NCI-H524 (cell line): ENCODE measurements around the gene LCORL.
"Not testable (repeated sequence)": the region's sequence is repeated elsewhere in the genome, so short reads cannot be mapped to it uniquely, and the experiment has no call there.

ENCODE experiments used
- DNase-seq, 2 experiments: peaks; one replicate each; lab custom pipeline; 2025; lab: John Stamatoyannopoulos, UW

Gene LCORL

DNA sequence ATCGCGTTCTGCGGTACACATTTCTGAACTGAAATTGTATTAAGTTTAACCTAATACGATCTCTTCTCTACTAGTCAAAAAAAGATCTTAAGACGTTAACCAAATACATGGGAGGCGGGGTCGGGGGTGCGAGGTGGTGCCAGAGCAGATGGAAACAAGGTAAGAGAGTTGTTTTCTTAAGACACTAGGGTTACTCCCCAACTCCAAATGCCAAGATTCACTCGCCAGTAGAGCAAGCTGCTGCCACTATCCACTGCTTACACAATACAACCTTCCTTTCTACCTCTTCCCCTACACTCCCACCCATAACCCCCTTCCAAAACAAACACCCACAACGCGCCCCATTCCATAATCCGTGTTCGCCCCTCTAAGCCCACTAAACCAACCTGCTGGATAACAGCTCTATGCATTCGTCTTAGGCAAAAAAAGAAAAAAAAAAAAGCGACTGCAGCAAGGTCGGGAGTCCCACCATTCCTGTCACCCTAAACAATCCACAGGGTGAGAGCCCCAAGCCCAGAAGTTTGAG, 1.3 kb downstream of the LCORL start:
- DNase-seq, result peak in 1 of 2 experiments; percentile 70

DNA sequence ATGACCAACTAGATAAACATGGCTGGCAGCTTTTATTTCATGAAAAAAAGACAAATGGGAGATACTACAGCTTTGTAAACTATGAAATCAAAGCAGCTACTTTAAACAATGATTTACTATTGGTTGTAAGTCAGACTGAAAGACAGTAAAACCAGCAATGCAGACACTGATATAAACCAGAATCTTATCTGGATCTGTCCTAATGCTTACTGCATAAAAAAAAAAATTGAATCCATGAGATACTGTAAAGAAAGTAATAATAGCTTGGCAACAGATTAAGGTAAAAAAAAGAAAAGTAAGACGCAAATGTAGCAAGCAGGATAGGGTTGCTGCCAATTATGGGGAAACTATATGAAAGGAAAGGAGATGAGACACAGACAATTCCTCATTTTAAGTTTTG, 7.3 kb downstream of the LCORL start:
- DNase-seq, result no peak

DNA sequence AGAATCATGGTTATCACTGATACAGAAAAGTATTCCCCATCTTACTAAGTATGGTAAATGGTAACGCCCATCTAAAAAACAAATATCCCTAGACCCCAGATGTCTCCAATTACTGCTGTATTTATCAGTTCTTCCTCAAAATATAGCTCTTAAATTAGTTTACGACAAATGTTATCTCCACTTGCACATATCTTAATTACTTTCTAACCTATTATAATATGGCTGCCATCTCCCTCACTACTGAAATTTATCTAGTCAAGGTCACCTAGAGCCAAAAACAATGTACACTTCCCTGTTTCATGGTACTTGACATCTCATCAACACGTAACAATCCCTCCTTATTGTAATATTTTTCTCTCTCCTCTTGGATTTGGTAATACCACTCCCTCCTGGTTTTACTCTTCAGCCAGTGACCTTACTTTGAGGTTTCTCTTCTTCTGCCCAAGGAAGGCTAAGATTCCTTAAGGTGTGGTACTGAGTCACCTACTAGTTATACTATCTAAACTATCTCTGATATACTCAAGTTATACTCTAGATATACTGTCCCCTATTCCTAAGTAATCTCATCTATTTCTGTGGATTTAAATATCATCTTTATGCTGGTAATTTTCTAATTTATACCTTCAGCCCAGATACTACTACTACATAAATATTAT, 8.6 kb downstream of the LCORL start:
- no peak for DNase-seq

DNA sequence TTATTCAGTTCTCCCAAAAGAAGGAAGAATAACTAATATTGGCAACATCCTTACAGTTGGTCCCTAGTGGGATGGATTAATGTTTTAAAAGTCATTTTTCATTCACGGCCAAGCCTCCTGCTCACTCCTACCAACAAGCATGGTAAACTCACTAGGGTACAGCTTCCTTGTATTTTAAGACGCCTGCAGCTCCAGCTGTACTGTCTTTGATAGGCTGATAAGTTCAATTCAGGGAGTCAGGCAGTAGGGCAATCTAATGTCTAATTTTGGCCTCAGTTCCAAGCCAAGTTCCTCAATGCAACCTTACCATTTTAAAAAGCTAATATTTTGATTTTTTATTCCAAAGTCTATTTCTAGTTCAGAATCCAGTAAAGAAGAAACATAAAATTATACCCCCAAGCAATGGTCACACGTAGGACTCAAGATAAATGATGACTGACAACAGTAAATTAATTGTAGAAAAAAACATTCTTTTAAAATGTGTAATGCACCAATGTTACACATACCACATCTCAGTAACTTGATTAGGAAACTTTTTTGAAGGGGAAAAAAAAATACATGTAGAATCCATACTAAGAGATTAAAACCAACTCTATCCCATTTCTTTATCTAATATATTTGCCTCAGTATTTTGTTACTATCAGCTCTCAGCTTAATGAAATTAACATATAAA, 9.3 kb downstream of the LCORL start:
- peak in 1 of 2 experiments; percentile 13 for DNase-seq

DNA sequence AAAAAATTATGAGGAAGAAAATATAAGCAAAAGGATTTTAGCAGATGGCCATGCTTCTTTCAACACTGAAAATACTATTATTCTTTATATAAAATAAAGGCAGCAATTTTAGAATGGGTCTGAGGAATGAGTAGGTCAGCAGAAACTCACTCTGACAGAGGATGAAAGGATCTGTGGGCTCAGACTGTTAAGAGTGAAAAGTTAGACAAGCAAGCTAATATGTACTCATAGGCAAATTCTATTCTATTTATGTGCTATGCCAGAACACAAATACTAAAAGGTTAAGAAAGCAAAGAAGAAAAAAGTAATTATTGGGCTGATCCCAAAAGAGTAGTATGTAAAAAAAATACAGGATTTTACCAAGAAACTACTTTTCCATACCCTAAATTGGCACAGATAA, 13.9 kb downstream of the LCORL start:
- no peak for DNase-seq

DNA sequence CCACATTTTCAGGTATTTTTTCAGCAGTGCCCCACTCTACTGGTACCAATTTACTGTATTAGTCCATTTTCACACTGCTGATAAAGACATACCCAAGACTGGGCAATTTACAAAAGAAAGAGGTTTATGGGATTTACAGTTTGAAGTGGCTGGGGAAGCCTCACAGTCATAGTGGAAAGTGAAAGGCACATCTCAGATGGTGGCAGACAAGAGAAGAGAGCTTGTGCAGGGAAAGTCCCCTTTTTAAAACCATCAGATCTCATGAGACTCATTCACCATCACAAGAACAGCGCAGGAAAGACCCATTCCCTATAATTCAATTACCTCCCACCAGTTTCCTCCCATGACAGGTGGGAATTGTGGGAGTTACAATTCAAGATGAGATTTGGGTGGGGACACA, 15.1 kb downstream of the LCORL start:
- not testable (repeated sequence) for DNase-seq

DNA sequence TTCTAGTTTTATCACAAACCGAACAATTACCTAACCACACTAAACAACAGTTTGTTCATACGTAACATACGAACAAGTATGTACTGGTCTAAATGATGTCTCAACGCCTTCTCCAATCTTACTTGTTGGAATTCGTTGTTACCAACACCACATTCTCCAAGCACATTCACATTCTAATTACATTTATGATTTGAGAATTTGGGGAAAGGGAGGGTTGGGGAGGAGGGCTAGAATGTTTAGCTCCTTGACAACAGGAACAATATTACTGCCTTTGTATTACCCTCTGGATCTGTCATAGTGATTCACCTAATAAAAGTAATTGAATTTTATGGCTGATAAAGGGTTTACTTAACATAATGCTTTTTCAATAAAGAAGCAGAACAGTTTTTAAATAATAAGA, 24.4 kb downstream of the LCORL start:
- no peak for DNase-seq

DNA sequence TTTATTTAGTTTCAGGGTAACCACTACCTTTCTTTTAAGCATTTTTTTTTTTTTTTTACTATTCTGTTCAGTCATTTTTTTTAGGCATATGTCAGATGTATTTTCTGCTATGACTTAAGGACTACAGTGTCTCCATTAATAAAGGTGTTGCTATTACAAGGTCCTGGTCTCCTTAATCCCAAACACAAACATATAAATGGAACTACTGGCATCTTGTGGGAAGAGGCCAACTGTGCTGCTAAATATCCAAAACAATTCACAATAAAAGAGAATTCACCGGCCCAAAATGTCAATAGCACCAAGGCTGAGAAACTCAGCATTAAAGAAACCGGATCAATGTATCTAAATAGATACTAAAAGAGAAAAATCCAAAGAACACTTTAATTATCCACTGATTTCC, 26.4 kb downstream of the LCORL start:
- no peak for DNase-seq

DNA sequence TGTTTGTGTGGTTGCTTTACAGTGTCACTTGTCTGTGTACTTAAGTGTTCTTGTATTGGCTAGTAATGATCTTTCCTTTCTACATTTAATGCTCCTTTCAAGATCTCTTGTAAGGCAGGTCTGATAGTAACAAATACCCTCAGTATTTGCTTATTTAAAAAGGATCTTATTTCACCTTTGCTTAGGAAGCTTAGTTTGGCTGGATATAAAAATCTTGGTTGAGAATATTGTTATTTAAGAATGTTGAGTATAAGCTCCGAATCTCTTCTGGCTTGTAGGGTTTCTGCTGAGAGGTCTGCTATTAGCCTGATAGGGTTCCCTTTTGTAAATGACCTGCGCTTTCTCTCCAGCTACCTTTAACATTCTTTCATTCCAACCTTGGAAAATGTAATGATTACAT, 35.7 kb downstream of the LCORL start:
- DNase-seq, result no peak

DNA sequence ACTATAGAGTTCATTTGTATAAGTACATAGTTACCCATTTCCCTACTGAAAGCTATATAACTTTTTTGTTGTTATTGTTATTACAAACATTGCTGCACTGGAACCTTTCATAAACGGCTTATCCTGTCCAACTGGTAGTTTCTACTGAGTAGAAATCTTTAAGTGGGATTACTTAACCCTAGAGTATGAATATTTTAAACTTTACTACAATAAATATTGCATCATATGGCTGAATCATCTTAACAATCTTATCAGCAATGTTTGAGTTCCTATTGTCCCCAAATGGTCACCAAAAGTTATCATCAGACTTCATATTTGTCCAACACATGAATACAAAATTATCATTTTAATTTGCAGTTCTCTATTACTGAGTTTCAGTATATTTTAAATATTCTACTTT, 40.5 kb downstream of the LCORL start:
- no peak for DNase-seq

DNA sequence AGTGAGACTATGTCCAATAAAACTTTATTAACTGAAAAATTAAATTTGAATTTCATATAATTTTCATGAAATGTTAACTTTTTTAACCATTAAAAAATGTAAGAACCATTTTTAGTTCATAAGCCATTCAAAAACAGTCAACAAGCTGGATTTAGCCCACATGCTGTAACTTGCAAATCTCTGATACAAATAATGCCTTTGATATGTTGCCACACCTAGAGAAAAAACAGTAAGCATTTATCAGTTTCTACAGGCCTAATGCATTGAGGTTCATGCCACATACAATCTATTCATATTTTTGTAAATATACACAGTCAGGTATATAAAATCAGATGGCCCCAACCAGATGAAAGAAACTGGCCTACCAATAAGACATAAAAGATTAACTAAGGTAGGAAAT, 52.8 kb downstream of the LCORL start:
- no peak for DNase-seq

DNA sequence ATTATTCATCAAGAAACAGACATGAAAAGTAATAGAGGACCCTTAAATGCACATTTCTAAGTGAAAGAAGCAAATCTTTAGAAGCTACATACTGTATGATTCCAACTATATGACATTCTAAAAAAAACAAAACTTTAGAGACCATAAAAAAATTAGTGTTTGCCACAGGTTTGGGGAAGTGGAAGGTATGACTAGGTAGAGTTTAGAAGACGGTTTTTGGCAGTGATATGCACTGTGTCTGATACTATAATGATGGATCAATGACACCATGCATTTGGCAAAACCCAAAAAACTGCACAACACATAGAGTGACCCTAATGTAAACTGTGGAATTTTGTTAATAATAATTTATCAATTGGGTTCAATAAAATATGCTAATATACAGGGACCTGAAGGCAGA, 54.5 kb downstream of the LCORL start:
- no peak for DNase-seq

DNA sequence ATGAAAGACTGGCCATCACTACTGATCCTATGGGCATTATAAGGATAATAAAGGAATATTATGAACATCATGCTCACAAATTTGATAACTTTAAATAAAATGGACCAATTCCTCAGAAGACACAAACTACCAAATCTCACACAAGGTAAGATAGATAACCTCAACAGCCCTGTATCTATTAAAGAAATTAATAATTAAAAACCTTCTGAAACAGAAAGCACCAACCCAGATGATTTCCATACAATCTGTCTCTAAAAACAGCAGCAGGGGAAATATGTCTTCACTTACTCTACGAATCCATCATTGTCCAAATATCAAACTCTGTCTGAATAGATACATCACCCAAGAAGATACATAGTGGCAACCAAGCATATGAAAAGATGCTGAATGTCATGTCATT, 55.2 kb downstream of the LCORL start:
- DNase-seq, result no peak

DNA sequence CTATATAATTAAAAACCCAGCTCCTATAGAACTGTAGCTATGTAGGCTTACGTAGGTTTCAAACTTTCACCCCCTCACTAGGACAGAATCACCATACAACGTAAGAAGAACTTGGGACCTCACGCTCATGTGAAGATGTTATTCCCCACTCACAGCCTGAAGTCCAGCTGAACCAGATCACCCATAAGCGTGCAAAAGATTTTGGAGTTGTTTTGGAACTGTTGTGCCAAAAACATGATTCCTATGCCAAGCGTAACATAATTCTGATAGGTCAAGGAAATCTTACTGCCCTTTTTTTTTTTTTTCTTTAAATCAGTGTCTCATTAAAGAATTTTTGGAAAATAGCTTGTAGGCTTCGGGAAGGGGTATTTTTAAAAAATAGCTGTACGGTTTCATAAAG, 57.0 kb downstream of the LCORL start:
- DNase-seq, result no peak

DNA sequence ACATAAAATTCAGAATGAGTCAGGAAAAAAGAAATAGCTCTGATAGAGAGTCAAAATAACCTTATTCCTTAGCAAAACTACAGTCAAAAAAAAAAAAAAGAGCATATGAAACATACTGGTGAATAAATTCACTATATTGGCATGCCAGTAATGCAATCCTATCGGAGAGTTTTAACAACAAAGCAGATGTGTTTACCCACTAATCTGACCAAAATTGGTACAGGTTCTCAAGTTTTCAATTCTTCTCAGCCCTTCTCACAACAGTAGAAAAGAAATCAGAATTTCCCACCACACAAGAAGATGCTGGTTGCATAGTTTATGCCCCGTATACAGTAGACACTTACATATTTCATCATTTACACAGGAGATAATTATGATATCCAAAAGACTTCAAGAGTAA, 59.4 kb downstream of the LCORL start:
- DNase-seq, result no peak

DNA sequence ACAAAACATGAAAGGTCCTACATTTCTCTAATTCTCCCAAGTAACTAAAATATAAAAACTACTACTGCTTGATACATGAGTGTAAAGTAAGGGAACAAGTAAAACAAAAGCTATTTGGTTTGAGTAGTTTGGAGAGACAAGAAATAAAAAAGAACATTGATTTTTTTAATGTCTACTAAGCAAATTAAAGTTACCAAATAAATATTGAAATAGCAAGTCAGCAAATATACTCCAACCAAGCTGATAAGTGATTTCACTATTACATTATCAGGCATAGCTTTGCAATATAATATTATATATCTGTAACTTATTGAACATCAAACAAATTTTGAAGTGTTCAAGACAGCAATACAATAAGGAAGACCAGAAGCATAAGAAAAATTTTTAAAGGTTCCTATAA, 60.3 kb downstream of the LCORL start:
- no peak for DNase-seq

DNA sequence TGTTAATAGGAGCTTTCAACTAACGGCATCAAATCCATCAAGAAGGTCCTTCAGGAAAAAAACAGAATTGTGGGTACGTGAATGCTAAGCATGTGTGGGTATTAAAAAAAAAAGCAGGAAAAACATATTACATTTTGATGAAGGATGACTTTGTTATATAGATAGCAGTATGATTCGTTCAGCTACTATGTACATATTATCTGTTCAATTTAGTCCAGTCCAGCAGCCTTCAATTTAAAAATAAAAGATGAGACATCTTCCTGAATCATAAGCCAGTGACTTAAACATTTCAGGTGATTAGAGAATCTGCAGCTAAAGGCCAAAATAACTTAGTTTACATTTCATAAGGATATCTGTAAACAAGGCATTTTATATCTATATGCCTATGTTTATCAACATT, 63.4 kb downstream of the LCORL start:
- no peak for DNase-seq

DNA sequence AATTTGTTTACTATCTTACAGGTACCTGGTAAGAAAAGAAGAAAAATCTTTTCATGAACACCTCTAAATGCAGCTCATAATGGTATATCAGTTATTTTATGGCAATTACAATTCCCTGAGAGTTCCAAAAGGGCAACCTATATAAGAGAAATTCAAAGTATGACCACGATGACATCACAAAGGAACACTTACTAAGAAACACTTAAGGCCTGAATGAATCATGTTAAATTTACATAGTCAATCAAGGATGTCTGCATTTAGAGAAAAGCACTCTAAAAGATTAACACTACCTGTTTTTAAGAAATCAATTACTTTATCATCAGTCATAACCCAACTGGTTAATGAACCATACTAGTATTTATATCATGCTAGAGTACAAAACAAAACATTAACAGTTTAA, 63.9 kb downstream of the LCORL start:
- no peak for DNase-seq

DNA sequence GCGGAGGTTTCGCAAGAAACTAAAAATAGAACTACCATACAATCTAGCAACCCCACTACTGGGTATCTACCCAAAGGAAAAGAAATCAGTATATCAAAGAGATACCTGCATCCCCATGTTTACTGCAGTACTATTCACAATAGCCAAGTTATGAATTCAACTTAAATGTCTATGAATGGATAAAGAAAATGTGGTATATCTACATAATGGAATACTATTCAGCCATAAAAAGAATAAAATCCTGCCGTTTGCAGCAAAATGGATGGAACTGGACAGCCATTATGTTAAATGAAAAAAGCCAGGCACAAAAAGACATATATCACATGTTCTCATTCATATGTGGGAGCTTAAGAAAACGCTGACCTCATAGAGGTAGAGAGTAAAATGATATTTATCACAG, 65.3 kb downstream of the LCORL start:
- DNase-seq, result no peak

DNA sequence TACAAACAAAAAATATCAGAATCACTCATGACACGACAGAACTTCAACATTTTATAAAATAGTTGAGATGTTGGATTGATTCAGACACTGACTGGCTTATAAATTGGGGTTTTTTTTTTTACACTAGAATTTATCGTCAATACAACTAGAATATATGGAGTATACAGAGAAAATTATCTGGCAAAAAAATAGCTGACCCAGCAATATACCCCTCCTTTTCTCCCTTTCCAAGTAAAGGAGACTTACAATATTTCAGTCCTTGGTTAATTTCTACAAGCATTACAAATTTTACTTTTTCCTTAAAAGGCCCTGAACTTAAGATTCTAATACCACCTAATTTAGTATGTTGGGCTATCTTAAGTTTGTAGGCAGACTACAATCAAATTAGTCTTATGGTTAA, 76.3 kb downstream of the LCORL start:
- DNase-seq, result no peak

DNA sequence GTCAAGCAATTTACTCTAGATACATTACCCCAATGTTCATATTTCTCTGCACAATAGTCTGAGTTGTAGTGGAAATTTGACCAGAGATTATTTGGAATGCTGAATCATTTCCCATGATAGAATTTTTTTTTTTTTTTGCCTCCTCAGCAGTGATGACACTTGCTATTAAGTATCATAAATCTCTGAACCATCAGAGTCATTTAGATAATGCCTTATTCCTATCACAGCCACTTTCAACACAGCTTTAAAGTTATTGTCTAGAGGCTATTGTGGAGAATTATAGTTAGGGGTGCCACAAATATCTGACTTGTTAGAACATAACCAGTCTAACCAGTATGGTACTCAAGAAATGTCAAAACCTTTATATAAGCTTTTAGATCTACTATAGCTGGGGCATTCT, 79.8 kb downstream of the LCORL start:
- no peak for DNase-seq

DNA sequence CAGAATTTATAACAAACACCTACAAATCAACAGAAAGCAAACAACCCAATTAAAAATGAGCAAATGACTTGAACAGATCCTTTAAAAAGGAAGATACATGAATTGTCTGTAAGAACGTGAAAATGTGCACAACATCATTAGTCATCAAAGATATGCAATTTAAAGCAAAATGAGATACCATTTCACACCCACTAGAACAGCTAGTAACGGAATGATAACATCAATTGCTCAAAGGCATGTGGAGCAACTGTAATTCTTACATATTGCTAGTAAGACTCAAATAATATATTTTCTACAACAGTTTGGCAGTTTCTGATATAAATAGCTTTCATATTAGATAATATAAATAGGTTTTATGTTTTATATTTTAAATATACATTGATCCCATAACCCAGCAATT, 82.5 kb downstream of the LCORL start:
- DNase-seq, result no peak

DNA sequence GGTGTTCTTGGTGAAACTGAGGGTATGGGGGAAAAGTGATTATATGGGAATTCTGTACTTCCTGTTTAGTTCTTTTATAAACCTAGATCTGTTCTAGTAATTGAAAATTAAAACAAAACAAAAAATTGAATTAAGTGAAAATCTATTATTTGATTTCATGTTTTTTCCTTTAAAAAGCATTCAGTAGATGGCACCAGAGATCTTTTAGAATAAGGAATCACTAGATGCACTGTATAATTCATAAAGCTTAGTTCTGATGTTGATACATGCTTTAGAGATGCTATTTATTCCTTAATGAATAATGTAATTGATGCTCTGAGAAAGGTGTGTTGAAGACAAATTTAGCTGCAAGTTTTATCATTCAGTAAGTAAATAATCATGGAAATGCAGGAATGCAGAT, 87.3 kb downstream of the LCORL start:
- DNase-seq, result no peak

DNA sequence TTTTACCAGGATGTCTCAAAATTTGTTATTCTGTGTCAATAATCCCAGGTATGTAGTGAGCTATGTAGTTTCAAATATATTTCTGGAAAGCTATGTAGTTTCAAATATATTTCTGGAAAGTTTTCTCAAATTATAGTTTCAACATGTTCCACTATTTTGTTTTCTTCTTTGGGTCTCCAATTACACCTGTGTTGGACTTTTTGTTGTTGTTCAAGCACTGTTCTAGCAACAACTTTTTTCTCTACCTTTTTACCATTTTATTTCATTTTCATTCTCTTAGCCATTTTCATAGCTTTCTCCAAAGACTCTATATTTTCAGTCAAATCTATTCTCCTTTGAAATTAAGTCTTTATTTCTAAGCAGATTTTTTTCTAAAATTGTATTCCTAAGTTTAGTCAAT, 88.4 kb downstream of the LCORL start:
- DNase-seq, result no peak
